Natural killer cell (primary cell): ENCODE data around the gene CMTM8. TPM values are rescaled to one million over a fixed set of nuclear protein-coding genes. Genes with fewer than 3 reads are reported as not detected.
A peak's percentile ranks its signal among the peaks of the same experiment; 100 is the strongest.

Experiments used
- ATAC-seq, 3 donors: fragments of 150-1000 bp in 2 of 3; fragments of 200-7000 bp in 1 of 3; cut with Tn5 transposase; 1 replicate in 1 of 3; 2 replicates in 2 of 3; pipeline ENCODE4 v1.10.0; 2021; ENCODE audit warnings: mild to moderate bottlenecking in 2 of 3, moderate library complexity in 2 of 3
- DNase-seq, 2 donors: peaks; one replicate each; pipeline versions ENCODE4 v3.0.0 to v3.0.0-alpha.2; 2013 to 2021; ENCODE audit warnings: mixed read lengths in 1 of 2
- H3K27ac ChIP-seq: one replicate; pipeline ENCODE4 v1.5.1; 2013; ENCODE audit warnings: mild to moderate bottlenecking, low read length
- H3K27me3 ChIP-seq: one replicate; pipeline ENCODE4 v1.6.1; 2013; ENCODE audit warnings: low read length; ENCODE audit not compliant: control insufficient read depth, insufficient read depth
- H3K36me3 ChIP-seq: one replicate; pipeline ENCODE4 v1.6.1; 2013; ENCODE audit warnings: low read length; ENCODE audit not compliant: control insufficient read depth, insufficient read depth
- H3K4me1 ChIP-seq: one replicate; pipeline ENCODE4 v1.6.1; 2013; ENCODE audit warnings: low read length; ENCODE audit not compliant: control insufficient read depth, insufficient read depth
- H3K4me3 ChIP-seq: one replicate; pipeline ENCODE4 v1.5.1; 2013; ENCODE audit warnings: low read length
- H3K9me3 ChIP-seq: one replicate; pipeline ENCODE4 v1.6.1; 2013; ENCODE audit warnings: low read length; ENCODE audit not compliant: control insufficient read depth, insufficient read depth
- H3K27ac Mint-ChIP-seq, 2 donors: one replicate each; pipeline ENCODE4 v1.8.0; 2022; ENCODE audit warnings: mild to moderate bottlenecking in 2 of 2, mixed read lengths in 2 of 2, moderate library complexity in 1 of 2
- H3K27me3 Mint-ChIP-seq, 2 donors: one replicate each; pipeline ENCODE4 v1.8.0; 2022; ENCODE audit warnings: low read depth in 2 of 2, mixed read lengths in 2 of 2
- H3K36me3 Mint-ChIP-seq: one replicate; pipeline ENCODE4 v1.8.0; 2022; ENCODE audit warnings: mixed read lengths
- H3K4me1 Mint-ChIP-seq, 2 donors: one replicate each; pipeline ENCODE4 v1.8.0; 2022; ENCODE audit warnings: mixed read lengths in 2 of 2
- H3K4me3 Mint-ChIP-seq: one replicate; pipeline ENCODE4 v1.8.0; 2022; ENCODE audit warnings: mild to moderate bottlenecking, moderate library complexity, mixed read lengths
- H3K9me3 Mint-ChIP-seq, 2 donors: one replicate each; pipeline ENCODE4 v1.8.0; 2022; ENCODE audit warnings: mixed read lengths in 2 of 2
- WGBS: methylation state at CpG from one replicate; pipeline ENCODE4 v1.1.7; 2013; ENCODE audit warnings: missing lambda C conversion rate; ENCODE audit not compliant: insufficient coverage; 5-methylcytosine and 5-hydroxymethylcytosine counted together
- intact Hi-C: fragments of 100-400 bp; cut with micrococcal nuclease; formaldehyde crosslinking; loops from one replicate; pipeline ENCODE4 v1.14.2; 2022
- total RNA-seq, 4 donors: library from RNA; stranded (reverse); fragments of 120-200 nt in 1 of 4; gene quantifications; one replicate each; pipeline versions ENCODE4 v1.2.3 to v1.2.4, GENCODE V29; 2013 to 2022
- TF ChIP-seq, protein P1 (sequence below): fragments of 200-600 bp; IDR thresholded peaks from one replicate; pipeline ENCODE4 v1.8.0; 2022; ENCODE audit warnings: antibody characterized with exemption

Gene CMTM8
- total RNA-seq, 3 donors from 2014 or later (not counting 1 experiment from before 2014, with no cell fraction given), result 0.31 to 0.88 (median 0.83) TPM

DNA sequence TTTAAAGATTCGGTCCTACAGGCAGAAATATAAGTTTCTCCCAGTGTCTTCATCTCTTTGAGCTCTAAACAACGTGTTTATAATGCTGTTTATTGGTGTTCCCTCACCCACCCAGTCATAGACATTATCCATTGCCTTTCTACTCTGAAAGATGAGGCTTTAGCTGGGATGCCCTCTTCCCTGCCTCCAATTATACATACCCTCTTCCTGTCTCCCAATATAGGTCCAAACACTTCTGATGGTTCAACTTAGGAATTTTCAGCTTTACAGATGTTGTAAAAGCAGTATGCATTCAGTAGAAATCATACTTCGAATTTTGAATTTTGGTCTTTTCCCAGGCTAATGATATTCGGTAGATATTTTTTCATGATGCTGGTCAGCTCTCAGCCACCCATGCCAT is 2.6 kb downstream of the CMTM8 start:
- no peaks in the 10 kb centered on the region for H3K36me3 ChIP-seq
- no peaks in the 10 kb centered on the region for H3K36me3 Mint-ChIP-seq
- no peak for DNase-seq
- WGBS, result 96% methylated on average over 4 of the region's 4 CpGs
- no peak overlapping the region for H3K4me3 ChIP-seq
- no peaks in the 10 kb centered on the region for H3K9me3 Mint-ChIP-seq
- peaks cover 19% of the 10 kb centered on the region for H3K4me1 ChIP-seq
- H3K27ac Mint-ChIP-seq, result no peak overlapping the region
- H3K27me3 Mint-ChIP-seq, result peaks cover 22 to 32% of the 10 kb centered on the region in 2 donors
- no peaks in the 10 kb centered on the region for H3K9me3 ChIP-seq
- H3K4me3 Mint-ChIP-seq, result peak overlapping the region; percentile 5
- intact Hi-C loops, result no loop called here
- no peak overlapping the region for H3K27ac ChIP-seq
- peaks cover 6% of the 10 kb centered on the region for H3K27me3 ChIP-seq
- no peak for ATAC-seq
- TF ChIP-seq, protein P1, sequence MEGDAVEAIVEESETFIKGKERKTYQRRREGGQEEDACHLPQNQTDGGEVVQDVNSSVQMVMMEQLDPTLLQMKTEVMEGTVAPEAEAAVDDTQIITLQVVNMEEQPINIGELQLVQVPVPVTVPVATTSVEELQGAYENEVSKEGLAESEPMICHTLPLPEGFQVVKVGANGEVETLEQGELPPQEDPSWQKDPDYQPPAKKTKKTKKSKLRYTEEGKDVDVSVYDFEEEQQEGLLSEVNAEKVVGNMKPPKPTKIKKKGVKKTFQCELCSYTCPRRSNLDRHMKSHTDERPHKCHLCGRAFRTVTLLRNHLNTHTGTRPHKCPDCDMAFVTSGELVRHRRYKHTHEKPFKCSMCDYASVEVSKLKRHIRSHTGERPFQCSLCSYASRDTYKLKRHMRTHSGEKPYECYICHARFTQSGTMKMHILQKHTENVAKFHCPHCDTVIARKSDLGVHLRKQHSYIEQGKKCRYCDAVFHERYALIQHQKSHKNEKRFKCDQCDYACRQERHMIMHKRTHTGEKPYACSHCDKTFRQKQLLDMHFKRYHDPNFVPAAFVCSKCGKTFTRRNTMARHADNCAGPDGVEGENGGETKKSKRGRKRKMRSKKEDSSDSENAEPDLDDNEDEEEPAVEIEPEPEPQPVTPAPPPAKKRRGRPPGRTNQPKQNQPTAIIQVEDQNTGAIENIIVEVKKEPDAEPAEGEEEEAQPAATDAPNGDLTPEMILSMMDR, result no peak
- H3K4me1 Mint-ChIP-seq, result peaks cover 28 to 32% of the 10 kb centered on the region in 2 donors

DNA sequence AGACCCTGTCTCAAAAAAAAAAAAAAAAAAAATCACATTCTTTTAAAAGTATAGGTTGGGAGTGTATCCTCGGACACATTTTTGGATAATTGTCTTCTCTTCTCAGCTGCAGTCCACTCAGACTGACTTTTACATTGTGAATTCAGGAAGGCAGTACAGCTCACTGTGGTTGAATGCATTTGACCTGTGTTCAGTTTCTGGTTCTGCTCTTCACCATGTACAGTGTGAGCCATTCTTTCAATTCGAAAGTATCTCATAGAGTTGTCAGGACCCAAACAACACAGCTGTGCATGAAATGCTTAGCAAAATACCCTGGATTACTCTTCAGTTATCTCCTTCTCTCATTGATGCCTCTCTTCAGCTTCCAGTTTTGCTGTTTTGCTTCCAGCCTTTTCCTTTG is 5.0 kb downstream of the CMTM8 start:
- WGBS, result 69% methylated on average over 1 of the region's 2 CpGs
- ATAC-seq (no peak), DNase-seq (no peak)
- H3K27me3 Mint-ChIP-seq, result peaks cover 22 to 32% of the 10 kb centered on the region in 2 donors
- intact Hi-C loops, result no loop called here
- no peaks in the 10 kb centered on the region for H3K9me3 Mint-ChIP-seq
- H3K36me3 ChIP-seq, result no peaks in the 10 kb centered on the region
- no peak overlapping the region for H3K27ac ChIP-seq
- peaks cover 25 to 26% of the 10 kb centered on the region in 2 donors for H3K4me1 Mint-ChIP-seq
- H3K4me3 ChIP-seq, result no peak overlapping the region
- H3K9me3 ChIP-seq, result no peaks in the 10 kb centered on the region
- H3K4me1 ChIP-seq, result peaks cover 12% of the 10 kb centered on the region
- no peak overlapping the region for H3K4me3 Mint-ChIP-seq
- H3K36me3 Mint-ChIP-seq, result no peaks in the 10 kb centered on the region
- H3K27me3 ChIP-seq, result peaks cover 6% of the 10 kb centered on the region
- no peak overlapping the region for H3K27ac Mint-ChIP-seq
- TF ChIP-seq, protein P1, result no peak

DNA sequence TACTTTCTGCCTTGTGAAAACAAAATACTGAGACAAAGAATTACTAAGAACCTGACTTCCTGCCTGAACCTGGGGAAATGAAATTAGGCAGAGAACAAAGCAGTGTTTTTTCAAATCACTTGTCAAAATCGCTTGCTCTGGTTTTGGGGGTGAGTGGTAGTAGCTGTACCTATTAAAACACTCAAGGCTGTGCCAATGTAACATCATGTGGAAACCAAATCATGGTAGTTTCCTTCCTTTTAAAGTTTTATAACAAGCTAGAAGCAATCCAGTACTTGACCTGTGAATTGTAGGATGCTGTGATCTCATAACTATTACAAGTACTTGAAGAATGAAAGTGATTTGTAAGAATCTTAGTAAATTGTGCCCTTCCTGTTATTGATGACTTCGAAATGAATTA is 6.7 kb downstream of the CMTM8 start:
- no peaks in the 10 kb centered on the region for H3K36me3 Mint-ChIP-seq
- DNase-seq, result no peak
- no peak overlapping the region for H3K27ac ChIP-seq
- no peaks in the 10 kb centered on the region for H3K27me3 ChIP-seq
- 40% methylated on average over 1 of the region's 2 CpGs for WGBS
- H3K4me1 ChIP-seq, result no peaks in the 10 kb centered on the region
- peaks cover 13 to 19% of the 10 kb centered on the region in 2 donors for H3K4me1 Mint-ChIP-seq
- H3K27ac Mint-ChIP-seq, result no peak overlapping the region
- no peaks in the 10 kb centered on the region for H3K9me3 Mint-ChIP-seq
- H3K27me3 Mint-ChIP-seq, result peaks cover 16 to 24% of the 10 kb centered on the region in 2 donors
- intact Hi-C loops, result no loop called here
- H3K4me3 ChIP-seq, result no peak overlapping the region
- H3K36me3 ChIP-seq, result no peaks in the 10 kb centered on the region
- H3K9me3 ChIP-seq, result no peaks in the 10 kb centered on the region
- TF ChIP-seq, protein P1, result no peak
- no peak overlapping the region for H3K4me3 Mint-ChIP-seq
- ATAC-seq, result no peak

GRCh38 chr3:32246079-32246675 is 7.7 kb downstream of the CMTM8 start:
- H3K27me3 Mint-ChIP-seq, result peaks cover 13 to 20% of the 10 kb centered on the region in 2 donors

More at GRCh38 chr3:32246079-32246675, 7.7 kb downstream of the CMTM8 start:
- Histone ChIP-seq H3K27ac (no peak overlapping the region), H3K4me1 (no peaks in the 10 kb centered on the region), H3K9me3 (no peaks in the 10 kb centered on the region), H3K27me3 (no peaks in the 10 kb centered on the region), H3K36me3 (no peaks in the 10 kb centered on the region), H3K4me3 (no peak overlapping the region)
- no peak for DNase-seq
- no peak for ATAC-seq
- Mint-ChIP-seq H3K27ac (no peak overlapping the region), H3K36me3 (no peaks in the 10 kb centered on the region), H3K4me3 (no peak overlapping the region), H3K4me1 (peaks cover 13 to 19% of the 10 kb centered on the region in 2 donors), H3K9me3 (no peaks in the 10 kb centered on the region)
- 67% methylated on average over 4 of the region's 4 CpGs for WGBS
- TF ChIP-seq, protein P1, result no peak
- intact Hi-C loops, result no loop called here
